Measurements from ENCODE around the gene GABRG3.

GABRG3 gene

GRCh38 chr15:27042230-27042629 is 71.2 kb downstream of the GABRG3 start:
- no peak overlapping the region for H3K27ac ChIP-seq (replicated peaks)

GRCh38 chr15:27042646-27043045 is 71.7 kb downstream of the GABRG3 start:
- DNase-seq (ENCODE audit: low read depth in 1 of 2, low spot score in 1 of 2), result no peak
- no peak for TF ChIP-seq GABPA (IDR thresholded peaks at IDR 0.05; ENCODE audit: low read depth)
- TF ChIP-seq, protein P1, sequence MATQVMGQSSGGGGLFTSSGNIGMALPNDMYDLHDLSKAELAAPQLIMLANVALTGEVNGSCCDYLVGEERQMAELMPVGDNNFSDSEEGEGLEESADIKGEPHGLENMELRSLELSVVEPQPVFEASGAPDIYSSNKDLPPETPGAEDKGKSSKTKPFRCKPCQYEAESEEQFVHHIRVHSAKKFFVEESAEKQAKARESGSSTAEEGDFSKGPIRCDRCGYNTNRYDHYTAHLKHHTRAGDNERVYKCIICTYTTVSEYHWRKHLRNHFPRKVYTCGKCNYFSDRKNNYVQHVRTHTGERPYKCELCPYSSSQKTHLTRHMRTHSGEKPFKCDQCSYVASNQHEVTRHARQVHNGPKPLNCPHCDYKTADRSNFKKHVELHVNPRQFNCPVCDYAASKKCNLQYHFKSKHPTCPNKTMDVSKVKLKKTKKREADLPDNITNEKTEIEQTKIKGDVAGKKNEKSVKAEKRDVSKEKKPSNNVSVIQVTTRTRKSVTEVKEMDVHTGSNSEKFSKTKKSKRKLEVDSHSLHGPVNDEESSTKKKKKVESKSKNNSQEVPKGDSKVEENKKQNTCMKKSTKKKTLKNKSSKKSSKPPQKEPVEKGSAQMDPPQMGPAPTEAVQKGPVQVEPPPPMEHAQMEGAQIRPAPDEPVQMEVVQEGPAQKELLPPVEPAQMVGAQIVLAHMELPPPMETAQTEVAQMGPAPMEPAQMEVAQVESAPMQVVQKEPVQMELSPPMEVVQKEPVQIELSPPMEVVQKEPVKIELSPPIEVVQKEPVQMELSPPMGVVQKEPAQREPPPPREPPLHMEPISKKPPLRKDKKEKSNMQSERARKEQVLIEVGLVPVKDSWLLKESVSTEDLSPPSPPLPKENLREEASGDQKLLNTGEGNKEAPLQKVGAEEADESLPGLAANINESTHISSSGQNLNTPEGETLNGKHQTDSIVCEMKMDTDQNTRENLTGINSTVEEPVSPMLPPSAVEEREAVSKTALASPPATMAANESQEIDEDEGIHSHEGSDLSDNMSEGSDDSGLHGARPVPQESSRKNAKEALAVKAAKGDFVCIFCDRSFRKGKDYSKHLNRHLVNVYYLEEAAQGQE (IDR thresholded peaks at IDR 0.05; ENCODE audit: insufficient replicate concordance, low read depth), result no peak
- TF ChIP-seq SPI1 (IDR thresholded peaks at IDR 0.05; ENCODE audit: borderline replicate concordance, low read depth), result no peak
- Histone ChIP-seq H3K27me3 (ENCODE audit: insufficient read depth, poor library complexity, severe bottlenecking) (no peaks in the 10 kb centered on the region), H3K27ac (replicated peaks) (no peak overlapping the region), H3K4me3 (replicated peaks; ENCODE audit: insufficient read depth, low read length) (no peak overlapping the region)

More at GRCh38 chr15:27042230-27042629, 71.2 kb downstream of the GABRG3 start:
- no peak for TF ChIP-seq SPI1 (IDR thresholded peaks at IDR 0.05; ENCODE audit: borderline replicate concordance, low read depth)
- TF ChIP-seq, protein P2, sequence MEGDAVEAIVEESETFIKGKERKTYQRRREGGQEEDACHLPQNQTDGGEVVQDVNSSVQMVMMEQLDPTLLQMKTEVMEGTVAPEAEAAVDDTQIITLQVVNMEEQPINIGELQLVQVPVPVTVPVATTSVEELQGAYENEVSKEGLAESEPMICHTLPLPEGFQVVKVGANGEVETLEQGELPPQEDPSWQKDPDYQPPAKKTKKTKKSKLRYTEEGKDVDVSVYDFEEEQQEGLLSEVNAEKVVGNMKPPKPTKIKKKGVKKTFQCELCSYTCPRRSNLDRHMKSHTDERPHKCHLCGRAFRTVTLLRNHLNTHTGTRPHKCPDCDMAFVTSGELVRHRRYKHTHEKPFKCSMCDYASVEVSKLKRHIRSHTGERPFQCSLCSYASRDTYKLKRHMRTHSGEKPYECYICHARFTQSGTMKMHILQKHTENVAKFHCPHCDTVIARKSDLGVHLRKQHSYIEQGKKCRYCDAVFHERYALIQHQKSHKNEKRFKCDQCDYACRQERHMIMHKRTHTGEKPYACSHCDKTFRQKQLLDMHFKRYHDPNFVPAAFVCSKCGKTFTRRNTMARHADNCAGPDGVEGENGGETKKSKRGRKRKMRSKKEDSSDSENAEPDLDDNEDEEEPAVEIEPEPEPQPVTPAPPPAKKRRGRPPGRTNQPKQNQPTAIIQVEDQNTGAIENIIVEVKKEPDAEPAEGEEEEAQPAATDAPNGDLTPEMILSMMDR (IDR thresholded peaks at IDR 0.05; ENCODE audit: insufficient read depth, low read length), result no peak
- TF ChIP-seq GABPA (IDR thresholded peaks at IDR 0.05; ENCODE audit: low read depth), result no peak
- TF ChIP-seq, protein P1 (IDR thresholded peaks at IDR 0.05; ENCODE audit: insufficient replicate concordance, low read depth), result no peak
- TF ChIP-seq POLR2AphosphoS5 (IDR thresholded peaks at IDR 0.05; ENCODE audit: low read depth), result no peak
- H3K27me3 ChIP-seq (ENCODE audit: insufficient read depth, poor library complexity, severe bottlenecking), result no peaks in the 10 kb centered on the region
- no peak for DNase-seq (ENCODE audit: low read depth in 1 of 2, low spot score in 1 of 2)
- no peak overlapping the region for H3K4me3 ChIP-seq (replicated peaks; ENCODE audit: insufficient read depth, low read length)

DNA sequence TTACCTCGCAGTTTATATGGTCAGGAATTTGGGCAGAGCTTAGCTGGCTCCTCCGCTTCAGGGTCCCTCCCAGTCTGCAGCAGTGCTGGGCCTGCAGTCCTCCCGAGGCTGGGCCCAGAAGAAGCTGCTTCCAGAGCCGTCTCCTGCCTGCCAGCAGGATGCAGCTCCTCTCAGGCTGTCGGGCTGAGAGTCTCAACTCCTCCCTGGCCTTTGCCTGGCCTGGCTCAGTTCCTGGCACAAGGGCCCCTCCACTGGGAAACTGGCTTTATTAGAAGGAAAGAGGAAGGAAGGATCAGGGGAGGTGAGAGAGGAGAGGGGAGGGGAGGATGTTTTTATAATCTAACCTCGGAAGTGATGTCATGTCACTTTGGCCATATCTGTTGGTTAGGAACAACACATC is 72.8 kb downstream of the GABRG3 start:
- no peak for DNase-seq (ENCODE audit: low read depth in 1 of 2, low spot score in 1 of 2)
- Histone ChIP-seq H3K4me3 (replicated peaks; ENCODE audit: insufficient read depth, low read length) (no peak overlapping the region), H3K27ac (replicated peaks) (no peak overlapping the region), H3K27me3 (ENCODE audit: insufficient read depth, poor library complexity, severe bottlenecking) (no peaks in the 10 kb centered on the region)
- TF ChIP-seq, protein P1 (IDR thresholded peaks at IDR 0.05; ENCODE audit: insufficient replicate concordance, low read depth), result no peak
- no peak for TF ChIP-seq SPI1 (IDR thresholded peaks at IDR 0.05; ENCODE audit: borderline replicate concordance, low read depth)
- no peak for TF ChIP-seq POLR2AphosphoS5 (IDR thresholded peaks at IDR 0.05; ENCODE audit: low read depth)
- no peak for TF ChIP-seq GABPA (IDR thresholded peaks at IDR 0.05; ENCODE audit: low read depth)
- TF ChIP-seq, protein P2 (IDR thresholded peaks at IDR 0.05; ENCODE audit: insufficient read depth, low read length), result no peak

Measured in HL-60 (cell line).